Lower leg skin (tissue), 3 donors: ENCODE results near the gene CADM1.

Experiments used
- POLR2A ChIP-seq, 2 donors: fragments of 450-650 bp; IDR thresholded peaks; one replicate each; pipeline ENCODE4 v1.6.1; 2016 to 2017; ENCODE audit warnings: antibody characterized with exemption in 2 of 2, mild to moderate bottlenecking in 1 of 2, moderate library complexity in 1 of 2
- TF ChIP-seq, protein P1 (sequence below), 3 donors: fragments of 450-650 bp; IDR thresholded peaks; one replicate each; pipeline ENCODE4 v1.5.1; 2016; ENCODE audit warnings: antibody characterized with exemption in 3 of 3, mild to moderate bottlenecking in 3 of 3, moderate library complexity in 2 of 3

DNA sequence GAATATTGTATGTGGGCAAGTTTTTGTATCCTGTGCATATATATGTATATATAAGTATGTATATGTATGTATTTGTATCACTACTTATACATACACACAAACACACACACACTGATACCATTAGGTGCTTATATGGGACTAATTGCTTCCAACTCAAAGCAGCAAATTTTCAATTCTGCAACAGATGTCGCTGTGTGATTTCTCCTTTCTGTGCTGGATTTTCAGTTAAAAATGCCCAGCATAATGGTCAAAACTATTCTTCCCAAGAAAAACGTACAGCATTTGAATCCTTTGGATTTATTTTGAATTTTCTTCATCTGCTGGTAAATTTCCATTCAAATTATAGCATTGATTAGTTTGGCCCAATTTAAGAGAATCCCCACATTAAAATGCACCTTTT is 4.3 kb downstream of the CADM1 start:
- TF ChIP-seq, protein P1, sequence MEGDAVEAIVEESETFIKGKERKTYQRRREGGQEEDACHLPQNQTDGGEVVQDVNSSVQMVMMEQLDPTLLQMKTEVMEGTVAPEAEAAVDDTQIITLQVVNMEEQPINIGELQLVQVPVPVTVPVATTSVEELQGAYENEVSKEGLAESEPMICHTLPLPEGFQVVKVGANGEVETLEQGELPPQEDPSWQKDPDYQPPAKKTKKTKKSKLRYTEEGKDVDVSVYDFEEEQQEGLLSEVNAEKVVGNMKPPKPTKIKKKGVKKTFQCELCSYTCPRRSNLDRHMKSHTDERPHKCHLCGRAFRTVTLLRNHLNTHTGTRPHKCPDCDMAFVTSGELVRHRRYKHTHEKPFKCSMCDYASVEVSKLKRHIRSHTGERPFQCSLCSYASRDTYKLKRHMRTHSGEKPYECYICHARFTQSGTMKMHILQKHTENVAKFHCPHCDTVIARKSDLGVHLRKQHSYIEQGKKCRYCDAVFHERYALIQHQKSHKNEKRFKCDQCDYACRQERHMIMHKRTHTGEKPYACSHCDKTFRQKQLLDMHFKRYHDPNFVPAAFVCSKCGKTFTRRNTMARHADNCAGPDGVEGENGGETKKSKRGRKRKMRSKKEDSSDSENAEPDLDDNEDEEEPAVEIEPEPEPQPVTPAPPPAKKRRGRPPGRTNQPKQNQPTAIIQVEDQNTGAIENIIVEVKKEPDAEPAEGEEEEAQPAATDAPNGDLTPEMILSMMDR (IDR thresholded peaks at IDR 0.05), result no peak
- no peak for TF ChIP-seq POLR2A (IDR thresholded peaks at IDR 0.05)
